HEK293T (cell line): ENCODE data around the gene SPRR2G.

ENCODE experiments used
- ARNT ChIP-seq: fragments of 450-650 bp; IDR thresholded peaks from 2 replicates; pipeline ENCODE4 v1.6.1; 2017; ENCODE audit warnings: mild to moderate bottlenecking
- BHLHE40 ChIP-seq: fragments of 450-650 bp; IDR thresholded peaks from 2 replicates; pipeline ENCODE4 v1.6.1; 2016; ENCODE audit warnings: mild to moderate bottlenecking, moderate library complexity, borderline replicate concordance
- CTBP1 ChIP-seq: fragments of 450-650 bp; IDR thresholded peaks from 2 replicates; pipeline ENCODE4 v1.6.1; 2016; ENCODE audit warnings: borderline replicate concordance
- ELF4 ChIP-seq: fragments of 450-650 bp; IDR thresholded peaks from 2 replicates; pipeline ENCODE4 v1.6.1; 2017; ENCODE audit warnings: antibody characterized with exemption
- FOXA1 ChIP-seq: fragments of 450-650 bp; IDR thresholded peaks from 2 replicates; pipeline ENCODE4 v1.6.1; 2016; ENCODE audit warnings: mild to moderate bottlenecking
- FOXM1 ChIP-seq: fragments of 450-650 bp; IDR thresholded peaks from 2 replicates; pipeline ENCODE4 v1.6.1; 2017; ENCODE audit warnings: mild to moderate bottlenecking, borderline replicate concordance
- HDGF ChIP-seq: fragments of 450-650 bp; IDR thresholded peaks from 2 replicates; pipeline ENCODE4 v1.6.1; 2017; ENCODE audit warnings: antibody characterized with exemption, borderline replicate concordance
- L3MBTL2 ChIP-seq: fragments of 450-650 bp; conservative IDR thresholded peaks from 2 replicates; pipeline ENCODE4 v1.6.1; 2016; ENCODE audit warnings: mild to moderate bottlenecking
- NFRKB ChIP-seq: fragments of 450-650 bp; IDR thresholded peaks from 2 replicates; pipeline ENCODE4 v1.6.1; 2016; ENCODE audit warnings: mild to moderate bottlenecking, moderate library complexity
- SP1 ChIP-seq: fragments of 450-650 bp; IDR thresholded peaks from 2 replicates; pipeline ENCODE4 v1.6.1; 2017
- TARDBP ChIP-seq: fragments of 450-650 bp; IDR thresholded peaks from 2 replicates; pipeline ENCODE4 v1.6.1; 2016
- ZNF384 ChIP-seq: fragments of 450-650 bp; IDR thresholded peaks from 2 replicates; pipeline ENCODE4 v1.6.1; 2016

DNA sequence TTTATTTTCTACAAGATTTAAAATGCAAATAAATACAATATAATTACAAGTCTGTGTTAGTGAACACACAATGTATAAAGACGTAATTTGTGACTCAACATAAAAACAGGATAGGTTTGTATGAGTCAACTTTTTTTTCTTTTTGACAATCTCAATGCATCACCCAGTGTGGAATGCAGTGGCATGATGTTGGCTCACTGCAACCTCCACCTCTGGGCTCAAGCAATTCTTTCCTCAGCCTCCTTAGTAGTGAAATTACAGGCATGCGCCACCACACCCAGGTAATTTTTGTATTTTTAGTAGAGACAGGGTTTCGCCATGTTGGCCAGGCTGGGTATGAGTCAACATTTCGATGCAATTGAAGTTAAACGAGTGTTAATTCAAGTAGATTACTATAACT is 50.4 kb downstream of the SPRR2G start:
- TF ChIP-seq FOXM1 (no peak), BHLHE40 (no peak), FOXA1 (no peak), L3MBTL2 (no peak), ARNT (no peak), SP1 (no peak), HDGF (no peak), TARDBP (no peak), ZNF384 (no peak), CTBP1 (no peak), NFRKB (no peak), ELF4 (no peak)
